Memory B cell (primary cell): ENCODE measurements around the gene STOX1.
"Not testable (repeated sequence)": the region's sequence is repeated elsewhere in the genome, so short reads cannot be mapped to it uniquely, and the experiment has no call there.

Experiments
- ATAC-seq: fragments of 150-1000 bp; cut with Tn5 transposase; 2 replicates; pipeline ENCODE4 v1.10.0; 2021; ENCODE audit warnings: low read depth, mild to moderate bottlenecking, moderate library complexity
- DNase-seq, 2 donors: peaks; one replicate each; pipeline ENCODE4 v3.0.0; 2022; ENCODE audit warnings: low spot score in 2 of 2
- H3K27ac Mint-ChIP-seq: one replicate; pipeline ENCODE4 v1.8.0; 2022; ENCODE audit warnings: mild to moderate bottlenecking, moderate library complexity, mixed read lengths
- H3K27me3 Mint-ChIP-seq: one replicate; pipeline ENCODE4 v1.8.0; 2022; ENCODE audit warnings: mixed read lengths
- H3K36me3 Mint-ChIP-seq: one replicate; pipeline ENCODE4 v1.8.0; 2022; ENCODE audit warnings: mild to moderate bottlenecking, mixed read lengths
- H3K4me1 Mint-ChIP-seq: one replicate; pipeline ENCODE4 v1.8.0; 2022; ENCODE audit warnings: mixed read lengths
- H3K4me3 Mint-ChIP-seq: one replicate; pipeline ENCODE4 v1.8.0; 2022; ENCODE audit warnings: mild to moderate bottlenecking, moderate library complexity, mixed read lengths
- H3K9me3 Mint-ChIP-seq: one replicate; pipeline ENCODE4 v1.8.0; 2022; ENCODE audit warnings: mixed read lengths

STOX1 gene

GRCh38 chr10:68938884-68939283 is 111.6 kb downstream of the STOX1 start:
- Mint-ChIP-seq H3K9me3 (no peaks in the 10 kb centered on the region), H3K36me3 (peaks cover 22% of the 10 kb centered on the region), H3K27me3 (no peaks in the 10 kb centered on the region), H3K27ac (no peak overlapping the region), H3K4me1 (no peaks in the 10 kb centered on the region), H3K4me3 (no peak overlapping the region)
- DNase-seq (no peak), ATAC-seq (no peak)

GRCh38 chr10:68940917-68941316 is 113.6 kb downstream of the STOX1 start:
- peaks cover 27% of the 10 kb centered on the region for H3K36me3 Mint-ChIP-seq
- ATAC-seq, H3K4me3 Mint-ChIP-seq, H3K27ac Mint-ChIP-seq, DNase-seq, H3K4me1 Mint-ChIP-seq, H3K9me3 Mint-ChIP-seq, H3K27me3 Mint-ChIP-seq: not testable (repeated sequence)
